ENCODE results near the gene ZFHX3. TPM values are rescaled to one million over a fixed set of nuclear protein-coding genes. Genes with fewer than 3 reads are reported as not detected.

Gene ZFHX3
- total and polyA plus RNA-seq, 4 donors: 2.6 to 32.7 (median 14.7) TPM

GRCh38 chr16:73028263-73028662 is 19.7 kb downstream of the ZFHX3 start:
- H3K27me3 ChIP-seq (ENCODE audit: control insufficient read depth in 3 of 3, insufficient read depth in 3 of 3, low read length in 2 of 3): no peaks in the 10 kb centered on the region
- no peak for TF ChIP-seq CTCF (IDR thresholded peaks at IDR 0.05; ENCODE audit: control extremely low read depth, extremely low read depth)
- H3K4me3 ChIP-seq: no peak overlapping the region
- ATAC-seq (ENCODE audit: insufficient read depth, low FRiP score): no peak
- H3K27ac ChIP-seq (ENCODE audit: low read depth in 1 of 2, low read length in 1 of 2): no peak overlapping the region
- no peaks in the 10 kb centered on the region for H3K9me3 ChIP-seq (ENCODE audit: control insufficient read depth in 4 of 4, insufficient read depth in 3 of 4, low read length in 3 of 4)
- WGBS, 2 donors: 81 to 84% methylated on average over 9 of the region's 9 CpGs
- H3K36me3 ChIP-seq (ENCODE audit: control insufficient read depth in 4 of 4, insufficient read depth in 4 of 4, low read length in 4 of 4): no peaks in the 10 kb centered on the region
- H3K9ac ChIP-seq (ENCODE audit: insufficient read depth in 1 of 2, low read length in 2 of 2): no peak overlapping the region
- peaks cover 10 to 58% (median 30%) of the 10 kb centered on the region in 5 donors for H3K4me1 ChIP-seq (ENCODE audit: control insufficient read depth in 5 of 5, insufficient read depth in 5 of 5, low read length in 5 of 5)
- no peak for DNase-seq

GRCh38 chr16:73027685-73028111 is 20.2 kb downstream of the ZFHX3 start:
- 79 to 87% methylated on average over 10 of the region's 10 CpGs for WGBS, 2 donors
- Histone ChIP-seq H3K9me3 (ENCODE audit: control insufficient read depth in 4 of 4, insufficient read depth in 3 of 4, low read length in 3 of 4) (no peaks in the 10 kb centered on the region), H3K4me3 (no peak overlapping the region), H3K4me1 (ENCODE audit: control insufficient read depth in 5 of 5, insufficient read depth in 5 of 5, low read length in 5 of 5) (peaks cover 10 to 53% (median 25%) of the 10 kb centered on the region in 5 donors), H3K27me3 (ENCODE audit: control insufficient read depth in 3 of 3, insufficient read depth in 3 of 3, low read length in 2 of 3) (no peaks in the 10 kb centered on the region), H3K9ac (ENCODE audit: insufficient read depth in 1 of 2, low read length in 2 of 2) (no peak overlapping the region), H3K36me3 (ENCODE audit: control insufficient read depth in 4 of 4, insufficient read depth in 4 of 4, low read length in 4 of 4) (no peaks in the 10 kb centered on the region), H3K27ac (ENCODE audit: low read depth in 1 of 2, low read length in 1 of 2) (peak overlapping the region in 1 of 2 donors; percentile 1)
- no peak for ATAC-seq (ENCODE audit: insufficient read depth, low FRiP score)
- no peak for DNase-seq
- TF ChIP-seq CTCF (IDR thresholded peaks at IDR 0.05; ENCODE audit: control extremely low read depth, extremely low read depth): no peak

GRCh38 chr16:73026754-73027684 is 20.9 kb downstream of the ZFHX3 start:
- no peak for TF ChIP-seq CTCF (IDR thresholded peaks at IDR 0.05; ENCODE audit: control extremely low read depth, extremely low read depth)
- H3K36me3 ChIP-seq (ENCODE audit: control insufficient read depth in 4 of 4, insufficient read depth in 4 of 4, low read length in 4 of 4): no peaks in the 10 kb centered on the region
- H3K27ac ChIP-seq (ENCODE audit: low read depth in 1 of 2, low read length in 1 of 2): no peak overlapping the region
- H3K9me3 ChIP-seq (ENCODE audit: control insufficient read depth in 4 of 4, insufficient read depth in 3 of 4, low read length in 3 of 4): no peaks in the 10 kb centered on the region
- H3K9ac ChIP-seq (ENCODE audit: insufficient read depth in 1 of 2, low read length in 2 of 2): no peak overlapping the region
- H3K4me3 ChIP-seq: no peak overlapping the region
- DNase-seq: no peak
- no peak for ATAC-seq (ENCODE audit: insufficient read depth, low FRiP score)
- H3K27me3 ChIP-seq (ENCODE audit: control insufficient read depth in 3 of 3, insufficient read depth in 3 of 3, low read length in 2 of 3): no peaks in the 10 kb centered on the region
- 89% methylated on average over 13 of the region's 13 CpGs for WGBS, 2 donors
- peaks cover 10 to 46% (median 25%) of the 10 kb centered on the region in 5 donors for H3K4me1 ChIP-seq (ENCODE audit: control insufficient read depth in 5 of 5, insufficient read depth in 5 of 5, low read length in 5 of 5)
